ENCODE measurements around the gene ZBTB1. TPM values are rescaled to one million over a fixed set of nuclear protein-coding genes. Genes with fewer than 3 reads are reported as not detected.

Gene ZBTB1
- total RNA-seq, 1 donor from 2014 or later: 20.8 TPM

DNA sequence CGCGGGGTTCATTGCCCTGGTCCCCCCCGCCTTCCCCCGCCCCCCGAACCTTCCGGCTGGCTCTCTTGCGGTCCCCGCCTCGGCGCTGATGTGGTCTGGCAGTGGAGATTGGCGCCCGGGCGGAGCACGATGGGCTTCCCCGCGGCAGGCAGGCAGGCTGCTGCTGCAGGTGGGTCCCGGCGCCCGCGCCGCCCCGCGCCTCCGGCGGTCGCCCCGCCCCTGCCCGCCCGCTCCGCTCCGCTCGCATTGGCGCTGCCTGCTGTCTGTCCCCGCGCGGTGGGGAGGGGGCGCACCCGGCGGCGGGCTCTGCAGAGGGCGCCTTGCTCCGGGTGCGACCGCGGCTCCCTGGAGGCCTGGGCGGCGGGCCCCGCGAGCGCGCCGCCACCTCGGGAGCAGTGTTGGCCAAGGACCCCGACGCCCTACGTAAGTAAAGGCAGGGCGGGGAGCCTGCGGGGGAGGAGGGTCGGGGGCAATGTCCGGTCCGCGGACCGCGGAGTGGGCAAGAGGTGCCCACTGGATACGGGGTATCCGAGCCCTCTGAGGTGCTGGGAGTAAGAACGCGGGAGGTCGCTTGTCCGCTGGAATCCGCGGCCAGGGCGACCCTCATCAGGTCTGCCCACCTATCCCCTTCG lies 39.3 kb upstream of the ZBTB1 start, which contains the start of gene AKAP5:
AKAP5 (plus strand) TSS at position 309 of the 632 bp plus-strand sequence. CDS start 2,896 bp downstream, outside the sequence.
- peak within 1 kb of the TSS; percentile 69 for H3K4me3 ChIP-seq (ENCODE audit: low read depth, low read length)
- TF ChIP-seq, protein P1, sequence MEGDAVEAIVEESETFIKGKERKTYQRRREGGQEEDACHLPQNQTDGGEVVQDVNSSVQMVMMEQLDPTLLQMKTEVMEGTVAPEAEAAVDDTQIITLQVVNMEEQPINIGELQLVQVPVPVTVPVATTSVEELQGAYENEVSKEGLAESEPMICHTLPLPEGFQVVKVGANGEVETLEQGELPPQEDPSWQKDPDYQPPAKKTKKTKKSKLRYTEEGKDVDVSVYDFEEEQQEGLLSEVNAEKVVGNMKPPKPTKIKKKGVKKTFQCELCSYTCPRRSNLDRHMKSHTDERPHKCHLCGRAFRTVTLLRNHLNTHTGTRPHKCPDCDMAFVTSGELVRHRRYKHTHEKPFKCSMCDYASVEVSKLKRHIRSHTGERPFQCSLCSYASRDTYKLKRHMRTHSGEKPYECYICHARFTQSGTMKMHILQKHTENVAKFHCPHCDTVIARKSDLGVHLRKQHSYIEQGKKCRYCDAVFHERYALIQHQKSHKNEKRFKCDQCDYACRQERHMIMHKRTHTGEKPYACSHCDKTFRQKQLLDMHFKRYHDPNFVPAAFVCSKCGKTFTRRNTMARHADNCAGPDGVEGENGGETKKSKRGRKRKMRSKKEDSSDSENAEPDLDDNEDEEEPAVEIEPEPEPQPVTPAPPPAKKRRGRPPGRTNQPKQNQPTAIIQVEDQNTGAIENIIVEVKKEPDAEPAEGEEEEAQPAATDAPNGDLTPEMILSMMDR (conservative IDR thresholded peaks at IDR 0.05; ENCODE audit: low read depth, low read length): no peak
- DNase-seq (ENCODE audit: low read depth): no peak

DNA sequence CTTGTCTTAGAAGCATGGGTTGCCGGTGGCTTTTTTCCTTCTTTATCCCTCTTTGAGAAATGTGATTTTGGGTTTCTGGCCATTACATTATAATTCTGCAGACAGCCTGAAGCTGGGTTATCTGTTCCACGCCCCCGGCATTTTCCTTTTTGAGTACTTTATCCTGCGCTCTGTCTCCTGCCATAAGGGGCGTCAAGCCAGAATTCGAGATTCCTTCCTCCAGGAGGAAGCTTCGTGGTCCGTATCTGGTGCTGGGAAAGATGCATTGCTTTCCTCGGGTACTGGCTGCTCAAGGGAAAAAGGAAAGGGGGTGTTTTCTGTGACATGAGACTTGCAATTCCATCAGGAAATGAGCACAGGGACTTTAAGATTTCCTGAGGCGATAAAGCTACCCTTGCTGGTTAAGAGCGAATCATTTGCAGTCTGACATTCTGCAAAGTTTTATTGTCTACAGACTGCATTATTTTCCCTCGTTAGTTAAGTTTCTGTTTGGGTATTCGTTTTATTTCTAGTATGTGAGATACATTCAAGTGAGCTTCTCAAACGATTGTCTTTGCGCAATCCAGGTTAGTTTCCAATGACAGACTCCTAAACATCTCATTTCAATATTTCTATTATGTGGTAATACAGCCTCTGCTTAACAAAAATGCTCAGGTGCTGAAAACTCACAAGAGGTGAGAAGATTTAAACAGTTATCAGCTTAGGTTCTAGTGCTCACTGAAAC lies 38.6 kb upstream of the ZBTB1 start:
- TF ChIP-seq, protein P1 (conservative IDR thresholded peaks at IDR 0.05; ENCODE audit: low read depth, low read length): peak; percentile 42
- peak overlapping the region; percentile 69 for H3K4me3 ChIP-seq (ENCODE audit: low read depth, low read length)
- no peak for DNase-seq (ENCODE audit: low read depth)

DNA sequence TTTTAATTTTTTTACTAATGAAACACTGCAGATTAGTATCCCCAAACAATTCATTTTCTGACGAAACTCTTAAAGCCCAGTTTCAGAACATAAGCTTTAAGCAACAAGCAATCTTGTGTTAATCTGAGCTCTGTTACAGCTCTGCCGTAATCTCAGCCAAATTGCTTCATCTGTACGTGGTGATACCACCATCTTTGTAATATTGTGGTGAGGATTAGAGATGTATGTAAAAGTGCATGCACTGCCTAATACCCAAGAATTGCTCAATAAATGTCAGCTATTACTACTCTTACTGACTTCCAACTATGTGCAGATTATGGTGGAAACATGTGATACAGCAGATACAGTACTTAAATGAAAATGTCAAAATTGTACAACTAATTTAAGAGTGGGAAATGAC lies 37.5 kb upstream of the ZBTB1 start:
- no peak for DNase-seq (ENCODE audit: low read depth)
- H3K4me3 ChIP-seq (ENCODE audit: low read depth, low read length): no peak overlapping the region
- TF ChIP-seq, protein P1 (conservative IDR thresholded peaks at IDR 0.05; ENCODE audit: low read depth, low read length): no peak

DNA sequence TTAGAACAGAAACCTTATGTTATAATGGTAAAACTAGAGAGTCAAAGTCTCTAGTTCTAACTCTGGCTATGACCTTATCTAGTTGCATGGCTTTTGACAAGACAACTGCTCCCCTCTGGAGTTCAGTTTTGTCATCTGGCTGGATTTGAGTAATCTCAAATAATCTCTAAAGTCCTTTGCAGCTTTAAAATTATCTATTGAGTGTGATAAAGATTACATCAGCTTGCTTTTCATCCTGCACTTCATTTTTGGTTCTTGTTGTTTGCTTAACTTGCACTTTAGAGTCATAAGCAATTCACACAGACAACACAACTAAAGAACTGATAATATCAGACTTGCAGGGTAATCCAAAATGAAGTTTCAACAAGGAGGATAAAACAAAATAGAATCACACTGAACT lies 37.0 kb upstream of the ZBTB1 start:
- TF ChIP-seq, protein P1 (conservative IDR thresholded peaks at IDR 0.05; ENCODE audit: low read depth, low read length): no peak
- H3K4me3 ChIP-seq (ENCODE audit: low read depth, low read length): no peak overlapping the region
- DNase-seq (ENCODE audit: low read depth): no peak

DNA sequence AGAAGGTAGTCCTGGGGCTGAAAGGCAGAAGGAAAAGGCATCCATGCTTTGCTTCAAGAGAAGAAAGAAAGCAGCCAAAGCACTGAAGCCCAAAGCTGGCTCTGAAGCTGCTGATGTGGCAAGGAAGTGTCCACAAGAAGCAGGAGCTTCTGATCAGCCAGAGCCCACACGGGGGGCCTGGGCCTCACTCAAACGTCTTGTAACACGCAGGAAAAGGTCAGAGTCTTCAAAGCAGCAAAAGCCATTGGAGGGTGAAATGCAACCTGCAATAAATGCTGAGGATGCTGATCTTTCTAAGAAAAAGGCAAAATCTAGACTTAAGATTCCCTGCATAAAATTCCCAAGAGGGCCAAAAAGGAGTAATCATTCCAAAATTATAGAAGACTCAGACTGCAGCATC lies 36.1 kb upstream of the ZBTB1 start:
- H3K4me3 ChIP-seq (ENCODE audit: low read depth, low read length): no peak overlapping the region
- TF ChIP-seq, protein P1 (conservative IDR thresholded peaks at IDR 0.05; ENCODE audit: low read depth, low read length): no peak
- no peak for DNase-seq (ENCODE audit: low read depth)

DNA sequence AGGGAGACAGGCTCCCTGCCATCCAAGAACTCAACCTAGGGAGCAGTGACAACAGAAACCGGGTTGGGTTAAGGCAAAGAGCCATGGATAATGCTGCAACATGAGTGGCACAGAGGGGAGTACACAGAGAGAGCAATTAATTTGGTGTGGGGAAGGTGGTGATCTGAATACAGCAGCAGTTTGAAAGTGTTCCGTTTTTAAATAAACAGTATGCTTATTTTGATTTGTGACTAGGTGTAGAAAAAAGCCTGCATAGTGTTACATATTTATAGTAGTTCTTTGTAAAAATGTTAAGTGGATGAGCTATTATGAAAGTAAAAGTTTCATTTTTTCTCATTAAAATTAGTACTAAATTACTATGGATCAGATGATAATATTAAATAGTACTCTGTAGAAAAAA lies 30.5 kb upstream of the ZBTB1 start:
- no peak for DNase-seq (ENCODE audit: low read depth)
- no peak overlapping the region for H3K4me3 ChIP-seq (ENCODE audit: low read depth, low read length)
- TF ChIP-seq, protein P1 (conservative IDR thresholded peaks at IDR 0.05; ENCODE audit: low read depth, low read length): no peak
